GM12865 (cell line): Measurements from ENCODE around the gene CACNA2D4.
"Not testable (repeated sequence)": the region's sequence is repeated elsewhere in the genome, so short reads cannot be mapped to it uniquely, and the experiment has no call there.

Source experiments
- DNase-seq: peaks from one replicate; pipeline ENCODE4 v3.0.0; 2010; ENCODE audit warnings: low read depth
- H3K4me3 ChIP-seq: 2 replicates; pipeline ENCODE4 v1.5.1; 2011; ENCODE audit warnings: mild to moderate bottlenecking, low read depth, low read length, control low read depth
- CTCF ChIP-seq: IDR thresholded peaks from 2 replicates; pipeline ENCODE4 v1.5.1; 2011; ENCODE audit warnings: low read length, control low read depth, low read depth, inconsistent platforms; ENCODE audit not compliant: insufficient read depth; ENCODE audit errors: missing control alignments

CACNA2D4 gene

GRCh38 chr12:1821805-1822204 lies 96.6 kb downstream of the CACNA2D4 start:
- H3K4me3 ChIP-seq = no peak overlapping the region
- no peak for TF ChIP-seq CTCF
- no peak for DNase-seq

GRCh38 chr12:1820896-1821291 lies 97.6 kb downstream of the CACNA2D4 start:
- no peak for DNase-seq
- no peak for TF ChIP-seq CTCF
- H3K4me3 ChIP-seq = no peak overlapping the region

GRCh38 chr12:1820191-1820895 lies 98.1 kb downstream of the CACNA2D4 start, which contains the start of gene LRTM2:
Gene LRTM2 (plus strand): TSS chr12:1820565. CDS start chr12:1828149, 7,584 bp downstream.
- no peak within 1 kb of the TSS for H3K4me3 ChIP-seq
- no peak for TF ChIP-seq CTCF
- DNase-seq = no peak

- TF ChIP-seq CTCF = no peak
- DNase-seq = no peak
- H3K4me3 ChIP-seq = no peak overlapping the region
These were observed 98.9 kb downstream of the CACNA2D4 start for GRCh38 chr12:1819571-1819970.

GRCh38 chr12:1819050-1819449 lies 99.4 kb downstream of the CACNA2D4 start:
- H3K4me3 ChIP-seq = no peak overlapping the region
- no peak for DNase-seq
- no peak for TF ChIP-seq CTCF

GRCh38 chr12:1817928-1818327 lies 100.5 kb downstream of the CACNA2D4 start:
- H3K4me3 ChIP-seq, DNase-seq: not testable (repeated sequence)

GRCh38 chr12:1816730-1817348 lies 101.6 kb downstream of the CACNA2D4 start:
- no peak for TF ChIP-seq CTCF
- DNase-seq = no peak
- H3K4me3 ChIP-seq = no peak overlapping the region
